Liver (tissue), 9 donors: ENCODE data around the gene TBRG4. TPM values are rescaled to one million over a fixed set of nuclear protein-coding genes. Genes with fewer than 3 reads are reported as not detected.

Source experiments
- DNase-seq: peaks from one replicate; pipeline ENCODE4 v3.0.0-alpha.2; 2017; ENCODE audit warnings: low spot score
- H3K27ac ChIP-seq, 2 donors: one replicate each; pipeline ENCODE4 v1.7.0; 2013; ENCODE audit warnings: inconsistent platforms in 2 of 2, low read length in 2 of 2, control low read depth in 1 of 2, low read depth in 1 of 2, mild to moderate bottlenecking in 1 of 2
- H3K27me3 ChIP-seq, 4 donors: one replicate each; pipeline versions ENCODE4 v1.6.1 to v1.7.0; 2013; ENCODE audit warnings: low read length in 3 of 4, inconsistent platforms in 1 of 4, mild to moderate bottlenecking in 1 of 4, moderate library complexity in 1 of 4; ENCODE audit not compliant: control insufficient read depth in 4 of 4, insufficient read depth in 4 of 4
- H3K36me3 ChIP-seq, 4 donors: one replicate each; pipeline versions ENCODE4 v1.6.1 to v1.7.0; 2013; ENCODE audit warnings: low read length in 3 of 4, mild to moderate bottlenecking in 3 of 4, low read depth in 1 of 4, moderate library complexity in 1 of 4; ENCODE audit not compliant: control insufficient read depth in 4 of 4, insufficient read depth in 3 of 4
- H3K4me1 ChIP-seq, 4 donors: one replicate each; pipeline versions ENCODE4 v1.6.1 to v1.7.0; 2013; ENCODE audit warnings: low read length in 3 of 4, mild to moderate bottlenecking in 3 of 4, moderate library complexity in 1 of 4; ENCODE audit not compliant: control insufficient read depth in 4 of 4, insufficient read depth in 4 of 4
- H3K4me3 ChIP-seq, 3 donors: one replicate each; pipeline versions ENCODE4 v1.6.1 to v1.7.0; 2013; ENCODE audit warnings: low read length in 3 of 3, control low read depth in 1 of 3, low read depth in 1 of 3, mild to moderate bottlenecking in 1 of 3
- H3K9ac ChIP-seq, 2 donors: one replicate each; pipeline ENCODE4 v1.7.0; 2013; ENCODE audit warnings: low read length in 2 of 2, mild to moderate bottlenecking in 2 of 2, moderate library complexity in 2 of 2, control low read depth in 1 of 2, low read depth in 1 of 2
- H3K9me3 ChIP-seq, 4 donors: one replicate each; pipeline versions ENCODE4 v1.6.1 to v1.7.0; 2013; ENCODE audit warnings: low read length in 3 of 4; ENCODE audit not compliant: control insufficient read depth in 4 of 4
- EGR1 ChIP-seq, 2 donors: IDR thresholded peaks; 2 replicates each; pipeline ENCODE4 v1.6.1; 2016 to 2018; ENCODE audit warnings: antibody characterized with exemption in 2 of 2, low read depth in 2 of 2
- FOXA1 ChIP-seq: IDR thresholded peaks from 2 replicates; pipeline ENCODE4 v1.6.1; 2016; ENCODE audit warnings: antibody characterized with exemption
- FOXA2 ChIP-seq: IDR thresholded peaks from 2 replicates; pipeline ENCODE4 v1.6.1; 2016; ENCODE audit warnings: antibody characterized with exemption
- GABPA ChIP-seq, 2 donors: IDR thresholded peaks in 1 of 2; conservative IDR thresholded peaks in 1 of 2; 2 replicates each; pipeline ENCODE4 v1.6.1; 2016; ENCODE audit warnings: antibody characterized with exemption in 2 of 2, mild to moderate bottlenecking in 1 of 2, moderate library complexity in 1 of 2
- HNF4A ChIP-seq, 2 donors: conservative IDR thresholded peaks; 2 replicates each; pipeline ENCODE4 v1.6.1; 2016; ENCODE audit warnings: antibody characterized with exemption in 2 of 2, mild to moderate bottlenecking in 2 of 2
- JUND ChIP-seq, 2 donors: IDR thresholded peaks; 2 replicates each; pipeline ENCODE4 v1.6.1; 2016; ENCODE audit warnings: antibody characterized with exemption in 2 of 2
- NR2F2 ChIP-seq: IDR thresholded peaks from 2 replicates; pipeline ENCODE4 v1.6.1; 2016; ENCODE audit warnings: antibody characterized with exemption
- RAD21 ChIP-seq, 2 donors: IDR thresholded peaks; 2 replicates each; pipeline ENCODE4 v1.6.1; 2016; ENCODE audit warnings: antibody characterized with exemption in 2 of 2, mild to moderate bottlenecking in 2 of 2
- SP1 ChIP-seq: IDR thresholded peaks from 2 replicates; pipeline ENCODE4 v1.6.1; 2018; ENCODE audit warnings: antibody characterized with exemption, mild to moderate bottlenecking
- TAF1 ChIP-seq: conservative IDR thresholded peaks from 2 replicates; pipeline ENCODE4 v1.6.1; 2016; ENCODE audit warnings: antibody characterized with exemption, mild to moderate bottlenecking
- YY1 ChIP-seq: IDR thresholded peaks from 2 replicates; pipeline ENCODE4 v1.6.1; 2016; ENCODE audit warnings: antibody characterized with exemption, mild to moderate bottlenecking
- WGBS: extraction: QIAGEN DNeasy Blood & Tissue Kit; methylation state at CpG from one replicate; pipeline ENCODE4 v1.1.7; 2013; 5-methylcytosine and 5-hydroxymethylcytosine counted together
- polyA plus RNA-seq, 2 donors: library from polyadenylated mRNA; stranded (reverse) in 1 of 2; unstranded in 1 of 2; fragments of 200-250 nt in 1 of 2; fragments of >200 nt in 1 of 2; fragmentation: Nextera tagmentation in 1 of 2; extraction: Ambion mirVana in 1 of 2; gene quantifications; one replicate each; pipeline versions ENCODE4 v1.2.1 to v1.2.3, GENCODE V29; 2013 to 2015
- total RNA-seq, 2 donors: library from RNA; depleted of rRNA; stranded (reverse); fragments of >200 nt; gene quantifications; one replicate each; pipeline ENCODE4 v1.2.3, GENCODE V29; 2014
- TF ChIP-seq, protein P1 (sequence below): IDR thresholded peaks from 2 replicates; pipeline ENCODE4 v1.6.1; 2016; ENCODE audit warnings: antibody characterized with exemption
- TF ChIP-seq, protein P2 (sequence below): IDR thresholded peaks from 2 replicates; pipeline ENCODE4 v1.6.1; 2016; ENCODE audit warnings: antibody characterized with exemption, mild to moderate bottlenecking
- TF ChIP-seq, protein P3 (sequence below): IDR thresholded peaks from 2 replicates; pipeline ENCODE4 v1.6.1; 2016; ENCODE audit warnings: antibody characterized with exemption
- TF ChIP-seq, protein P4 (sequence below): fragments of 150-350 bp; IDR thresholded peaks from 2 replicates; pipeline ENCODE4 v1.5.1; 2017; ENCODE audit warnings: improper control_type of control experiment, low read depth, low read length; ENCODE audit not compliant: missing input control
- TF ChIP-seq, protein P5 (sequence below): IDR thresholded peaks from 2 replicates; pipeline ENCODE4 v1.6.1; 2016; ENCODE audit warnings: antibody characterized with exemption
- donor health status: healthy.
- donor health status: healthy.
- donor health status: healthy.
- donor health status: healthy.
- donor health status: healthy.

TBRG4 gene
- total and polyA plus RNA-seq, 4 donors = 30.3 to 47.6 (median 38.2) TPM

DNA sequence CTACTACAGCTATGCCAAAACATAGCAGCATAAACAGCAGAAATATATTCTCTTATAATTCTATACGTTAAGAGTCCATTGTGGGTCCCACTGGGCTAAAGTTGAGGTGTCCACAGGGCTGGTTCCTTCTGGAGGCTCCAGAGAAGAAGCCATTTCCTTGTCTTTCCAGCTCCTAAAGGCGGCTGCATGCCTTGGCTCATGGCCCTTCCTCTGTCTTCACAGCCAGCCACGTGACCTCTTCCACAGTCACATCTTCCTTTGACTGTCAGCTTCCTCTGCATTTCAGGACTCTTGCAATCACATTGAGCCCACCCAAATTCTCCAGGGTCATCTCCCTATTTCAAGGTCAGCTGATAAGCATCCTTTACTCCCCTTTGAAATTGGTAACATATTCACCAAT, 40.0 kb downstream of the TBRG4 start:
- Histone ChIP-seq H3K9ac (no peak overlapping the region), H3K36me3 (peaks cover 19 to 88% (median 62%) of the 10 kb centered on the region in 4 donors), H3K4me1 (no peaks in the 10 kb centered on the region), H3K27ac (no peak overlapping the region), H3K27me3 (no peaks in the 10 kb centered on the region), H3K4me3 (no peak overlapping the region), H3K9me3 (no peaks in the 10 kb centered on the region)
- DNase-seq = no peak
- TF ChIP-seq FOXA2 (no peak), NR2F2 (no peak), RAD21 (IDR thresholded peaks at IDR 0.05) (no peak), JUND (IDR thresholded peaks at IDR 0.05) (no peak), YY1 (no peak), HNF4A (conservative IDR thresholded peaks at IDR 0.05) (no peak), FOXA1 (no peak), SP1 (no peak), GABPA (IDR thresholded peaks at IDR 0.05 in 1 of 2, conservative IDR thresholded peaks at IDR 0.05 in 1 of 2) (no peak), TAF1 (no peak)
- TF ChIP-seq, protein P1, sequence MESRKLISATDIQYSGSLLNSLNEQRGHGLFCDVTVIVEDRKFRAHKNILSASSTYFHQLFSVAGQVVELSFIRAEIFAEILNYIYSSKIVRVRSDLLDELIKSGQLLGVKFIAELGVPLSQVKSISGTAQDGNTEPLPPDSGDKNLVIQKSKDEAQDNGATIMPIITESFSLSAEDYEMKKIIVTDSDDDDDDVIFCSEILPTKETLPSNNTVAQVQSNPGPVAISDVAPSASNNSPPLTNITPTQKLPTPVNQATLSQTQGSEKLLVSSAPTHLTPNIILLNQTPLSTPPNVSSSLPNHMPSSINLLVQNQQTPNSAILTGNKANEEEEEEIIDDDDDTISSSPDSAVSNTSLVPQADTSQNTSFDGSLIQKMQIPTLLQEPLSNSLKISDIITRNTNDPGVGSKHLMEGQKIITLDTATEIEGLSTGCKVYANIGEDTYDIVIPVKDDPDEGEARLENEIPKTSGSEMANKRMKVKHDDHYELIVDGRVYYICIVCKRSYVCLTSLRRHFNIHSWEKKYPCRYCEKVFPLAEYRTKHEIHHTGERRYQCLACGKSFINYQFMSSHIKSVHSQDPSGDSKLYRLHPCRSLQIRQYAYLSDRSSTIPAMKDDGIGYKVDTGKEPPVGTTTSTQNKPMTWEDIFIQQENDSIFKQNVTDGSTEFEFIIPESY = no peak
- TF ChIP-seq, protein P2, sequence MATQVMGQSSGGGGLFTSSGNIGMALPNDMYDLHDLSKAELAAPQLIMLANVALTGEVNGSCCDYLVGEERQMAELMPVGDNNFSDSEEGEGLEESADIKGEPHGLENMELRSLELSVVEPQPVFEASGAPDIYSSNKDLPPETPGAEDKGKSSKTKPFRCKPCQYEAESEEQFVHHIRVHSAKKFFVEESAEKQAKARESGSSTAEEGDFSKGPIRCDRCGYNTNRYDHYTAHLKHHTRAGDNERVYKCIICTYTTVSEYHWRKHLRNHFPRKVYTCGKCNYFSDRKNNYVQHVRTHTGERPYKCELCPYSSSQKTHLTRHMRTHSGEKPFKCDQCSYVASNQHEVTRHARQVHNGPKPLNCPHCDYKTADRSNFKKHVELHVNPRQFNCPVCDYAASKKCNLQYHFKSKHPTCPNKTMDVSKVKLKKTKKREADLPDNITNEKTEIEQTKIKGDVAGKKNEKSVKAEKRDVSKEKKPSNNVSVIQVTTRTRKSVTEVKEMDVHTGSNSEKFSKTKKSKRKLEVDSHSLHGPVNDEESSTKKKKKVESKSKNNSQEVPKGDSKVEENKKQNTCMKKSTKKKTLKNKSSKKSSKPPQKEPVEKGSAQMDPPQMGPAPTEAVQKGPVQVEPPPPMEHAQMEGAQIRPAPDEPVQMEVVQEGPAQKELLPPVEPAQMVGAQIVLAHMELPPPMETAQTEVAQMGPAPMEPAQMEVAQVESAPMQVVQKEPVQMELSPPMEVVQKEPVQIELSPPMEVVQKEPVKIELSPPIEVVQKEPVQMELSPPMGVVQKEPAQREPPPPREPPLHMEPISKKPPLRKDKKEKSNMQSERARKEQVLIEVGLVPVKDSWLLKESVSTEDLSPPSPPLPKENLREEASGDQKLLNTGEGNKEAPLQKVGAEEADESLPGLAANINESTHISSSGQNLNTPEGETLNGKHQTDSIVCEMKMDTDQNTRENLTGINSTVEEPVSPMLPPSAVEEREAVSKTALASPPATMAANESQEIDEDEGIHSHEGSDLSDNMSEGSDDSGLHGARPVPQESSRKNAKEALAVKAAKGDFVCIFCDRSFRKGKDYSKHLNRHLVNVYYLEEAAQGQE = no peak
- TF ChIP-seq, protein P3, sequence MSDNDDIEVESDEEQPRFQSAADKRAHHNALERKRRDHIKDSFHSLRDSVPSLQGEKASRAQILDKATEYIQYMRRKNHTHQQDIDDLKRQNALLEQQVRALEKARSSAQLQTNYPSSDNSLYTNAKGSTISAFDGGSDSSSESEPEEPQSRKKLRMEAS = no peak
- TF ChIP-seq, protein P4, sequence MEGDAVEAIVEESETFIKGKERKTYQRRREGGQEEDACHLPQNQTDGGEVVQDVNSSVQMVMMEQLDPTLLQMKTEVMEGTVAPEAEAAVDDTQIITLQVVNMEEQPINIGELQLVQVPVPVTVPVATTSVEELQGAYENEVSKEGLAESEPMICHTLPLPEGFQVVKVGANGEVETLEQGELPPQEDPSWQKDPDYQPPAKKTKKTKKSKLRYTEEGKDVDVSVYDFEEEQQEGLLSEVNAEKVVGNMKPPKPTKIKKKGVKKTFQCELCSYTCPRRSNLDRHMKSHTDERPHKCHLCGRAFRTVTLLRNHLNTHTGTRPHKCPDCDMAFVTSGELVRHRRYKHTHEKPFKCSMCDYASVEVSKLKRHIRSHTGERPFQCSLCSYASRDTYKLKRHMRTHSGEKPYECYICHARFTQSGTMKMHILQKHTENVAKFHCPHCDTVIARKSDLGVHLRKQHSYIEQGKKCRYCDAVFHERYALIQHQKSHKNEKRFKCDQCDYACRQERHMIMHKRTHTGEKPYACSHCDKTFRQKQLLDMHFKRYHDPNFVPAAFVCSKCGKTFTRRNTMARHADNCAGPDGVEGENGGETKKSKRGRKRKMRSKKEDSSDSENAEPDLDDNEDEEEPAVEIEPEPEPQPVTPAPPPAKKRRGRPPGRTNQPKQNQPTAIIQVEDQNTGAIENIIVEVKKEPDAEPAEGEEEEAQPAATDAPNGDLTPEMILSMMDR = no peak
- TF ChIP-seq, protein P5, sequence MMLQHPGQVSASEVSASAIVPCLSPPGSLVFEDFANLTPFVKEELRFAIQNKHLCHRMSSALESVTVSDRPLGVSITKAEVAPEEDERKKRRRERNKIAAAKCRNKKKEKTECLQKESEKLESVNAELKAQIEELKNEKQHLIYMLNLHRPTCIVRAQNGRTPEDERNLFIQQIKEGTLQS = no peak
- 86% methylated on average over 3 of the region's 3 CpGs for WGBS

DNA sequence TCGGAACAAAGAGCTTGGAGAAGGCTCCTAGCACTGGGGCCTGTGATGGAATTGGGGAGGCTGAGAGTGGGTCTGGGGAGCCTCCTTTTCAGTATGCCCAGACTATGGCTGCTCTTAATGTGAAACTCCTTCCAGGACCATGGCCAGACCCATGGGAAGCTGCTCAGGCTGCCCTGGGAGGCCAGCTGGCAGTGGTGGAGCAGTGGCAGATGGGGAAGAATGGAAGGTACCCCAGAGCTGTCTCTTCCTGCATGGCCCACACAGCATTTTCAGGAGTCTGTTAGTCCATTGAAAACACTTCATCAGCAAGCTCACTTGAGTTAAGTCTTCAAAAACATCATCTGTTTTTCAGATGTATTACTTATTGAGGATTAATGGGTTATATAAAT, 41.2 kb downstream of the TBRG4 start:
- 93% methylated on average over 1 of the region's 1 CpG for WGBS
- TF ChIP-seq JUND (IDR thresholded peaks at IDR 0.05) = no peak
- TF ChIP-seq YY1 = no peak
- no peak for TF ChIP-seq GABPA (IDR thresholded peaks at IDR 0.05 in 1 of 2, conservative IDR thresholded peaks at IDR 0.05 in 1 of 2)
- no peak for TF ChIP-seq TAF1
- TF ChIP-seq NR2F2 = no peak
- no peak for TF ChIP-seq EGR1 (IDR thresholded peaks at IDR 0.05; ENCODE audit: low read depth in 2 of 2)
- TF ChIP-seq HNF4A (conservative IDR thresholded peaks at IDR 0.05) = no peak
- no peak for TF ChIP-seq FOXA2
- TF ChIP-seq, protein P3 = no peak
- TF ChIP-seq FOXA1 = no peak
- TF ChIP-seq, protein P2 = no peak
- TF ChIP-seq, protein P1 = no peak
- TF ChIP-seq RAD21 (IDR thresholded peaks at IDR 0.05) = no peak

More for the DNA sequence above, 41.2 kb downstream of the TBRG4 start:
- H3K9me3 ChIP-seq = no peaks in the 10 kb centered on the region
- no peaks in the 10 kb centered on the region for H3K4me1 ChIP-seq
- H3K27me3 ChIP-seq = no peaks in the 10 kb centered on the region
- no peak for DNase-seq
- H3K27ac ChIP-seq = no peak overlapping the region
- no peak overlapping the region for H3K9ac ChIP-seq
- H3K4me3 ChIP-seq = no peak overlapping the region
- H3K36me3 ChIP-seq = peaks cover 17 to 85% (median 58%) of the 10 kb centered on the region in 4 donors
